LNCaP clone FGC (cell line): Measurements from ENCODE around the gene RAP2B.

Source experiments
- DNase-seq: peaks from one replicate; pipeline ENCODE4 v3.0.0-alpha.2; 2011; ENCODE audit warnings: low read depth
- H3K4me3 ChIP-seq: 2 replicates; pipeline ENCODE4 v1.5.1; 2011; ENCODE audit warnings: mild to moderate bottlenecking, low read depth, low read length, control low read depth
- CTCF ChIP-seq: IDR thresholded peaks from 2 replicates; pipeline ENCODE4 v1.5.1; 2012; ENCODE audit warnings: mild to moderate bottlenecking; ENCODE audit not compliant: control insufficient read depth, insufficient read depth; ENCODE audit errors: extremely low read depth

The RAP2B gene

GRCh38 chr3:153219146-153219545 is 57.1 kb downstream of the RAP2B start:
- no peak for DNase-seq
- TF ChIP-seq CTCF, result no peak

More at GRCh38 chr3:153219146-153219545, 57.1 kb downstream of the RAP2B start:
- H3K4me3 ChIP-seq, result no peak overlapping the region
